NT2/D1 (cell line): Measurements from ENCODE around the gene EXOC3L2.
A peak's percentile ranks its signal among the peaks of the same experiment; 100 is the strongest.

Experiments
- DNase-seq: peaks from one replicate; pipeline ENCODE4 v3.0.0-alpha.2; 2011; ENCODE audit warnings: low read depth, low spot score
- H3K27me3 ChIP-seq: 2 replicates; pipeline ENCODE4 v1.6.0; 2011; ENCODE audit warnings: mild to moderate bottlenecking; ENCODE audit not compliant: insufficient read length, insufficient read depth
- H3K36me3 ChIP-seq: 2 replicates; pipeline ENCODE4 v1.6.1; 2011; ENCODE audit warnings: mild to moderate bottlenecking, low read length, mixed read lengths; ENCODE audit not compliant: insufficient read depth, insufficient read length
- H3K4me1 ChIP-seq: 2 replicates; pipeline ENCODE4 v1.5.1; 2011; ENCODE audit not compliant: insufficient read depth, insufficient read length
- H3K4me3 ChIP-seq: 2 replicates; pipeline ENCODE4 v1.5.1; 2011; ENCODE audit warnings: low read depth; ENCODE audit not compliant: insufficient read length
- H3K9ac ChIP-seq: 2 replicates; pipeline ENCODE4 v1.6.0; 2011; ENCODE audit warnings: low read depth; ENCODE audit not compliant: insufficient read length
- H3K9me3 ChIP-seq: 2 replicates; pipeline ENCODE4 v1.5.1; 2011; ENCODE audit warnings: mild to moderate bottlenecking, low read length; ENCODE audit not compliant: insufficient read depth
- SUZ12 ChIP-seq: IDR thresholded peaks from 2 replicates; pipeline ENCODE4 v1.6.1; 2011; ENCODE audit not compliant: insufficient read length, insufficient read depth; ENCODE audit errors: extremely low read depth
- YY1 ChIP-seq: IDR thresholded peaks from 2 replicates; pipeline ENCODE4 v1.6.1; 2011; ENCODE audit not compliant: insufficient read length, insufficient read depth
- ZNF274 ChIP-seq: IDR thresholded peaks from 2 replicates; pipeline ENCODE4 v1.6.1; 2011; ENCODE audit warnings: mild to moderate bottlenecking, low read depth, low read length

Gene EXOC3L2

GRCh38 chr19:45255611-45256157, 10.5 kb upstream of the EXOC3L2 start:
- DNase-seq: no peak
- TF ChIP-seq ZNF274 (no peak), SUZ12 (no peak), YY1 (no peak)
- Histone ChIP-seq H3K4me3 (no peak overlapping the region), H3K36me3 (peaks cover 18% of the 10 kb centered on the region), H3K9ac (no peak overlapping the region), H3K27me3 (no peaks in the 10 kb centered on the region), H3K4me1 (peaks cover 14% of the 10 kb centered on the region), H3K9me3 (no peaks in the 10 kb centered on the region; the same call in 1 of the 2 replicates)

DNA sequence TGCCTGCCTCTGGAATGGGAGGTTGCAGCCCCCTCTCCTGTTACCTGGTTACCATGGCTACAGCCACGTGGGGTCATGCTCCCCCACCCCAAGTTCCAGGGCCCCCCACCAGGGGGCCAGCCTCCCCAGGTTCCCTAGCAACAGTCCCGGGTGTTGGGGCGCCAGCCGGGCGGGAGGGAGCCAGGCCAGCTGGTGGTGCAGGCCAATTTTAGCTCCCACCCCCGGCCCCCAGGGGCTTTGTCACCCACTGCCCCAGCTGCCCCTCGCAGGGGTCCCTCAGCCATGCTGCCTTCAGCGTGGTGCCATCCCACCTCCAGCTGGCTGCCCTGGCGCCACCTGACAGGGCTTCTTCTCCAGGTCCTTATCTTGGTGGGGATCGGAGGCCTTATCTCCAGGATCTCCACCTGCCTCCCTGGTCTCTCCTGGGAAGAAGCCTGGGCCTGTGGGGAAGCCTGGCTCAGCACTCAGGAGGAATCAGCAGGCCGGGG, 8.9 kb upstream of the EXOC3L2 start:
- Histone ChIP-seq H3K4me3 (peak overlapping the region; percentile 4), H3K27me3 (peaks cover 9% of the 10 kb centered on the region), H3K9me3 (no peaks in the 10 kb centered on the region), H3K36me3 (peaks cover 18% of the 10 kb centered on the region), H3K9ac (no peak overlapping the region), H3K4me1 (peaks cover 18% of the 10 kb centered on the region)
- TF ChIP-seq ZNF274 (no peak), YY1 (no peak), SUZ12 (no peak)
- no peak for DNase-seq

DNA sequence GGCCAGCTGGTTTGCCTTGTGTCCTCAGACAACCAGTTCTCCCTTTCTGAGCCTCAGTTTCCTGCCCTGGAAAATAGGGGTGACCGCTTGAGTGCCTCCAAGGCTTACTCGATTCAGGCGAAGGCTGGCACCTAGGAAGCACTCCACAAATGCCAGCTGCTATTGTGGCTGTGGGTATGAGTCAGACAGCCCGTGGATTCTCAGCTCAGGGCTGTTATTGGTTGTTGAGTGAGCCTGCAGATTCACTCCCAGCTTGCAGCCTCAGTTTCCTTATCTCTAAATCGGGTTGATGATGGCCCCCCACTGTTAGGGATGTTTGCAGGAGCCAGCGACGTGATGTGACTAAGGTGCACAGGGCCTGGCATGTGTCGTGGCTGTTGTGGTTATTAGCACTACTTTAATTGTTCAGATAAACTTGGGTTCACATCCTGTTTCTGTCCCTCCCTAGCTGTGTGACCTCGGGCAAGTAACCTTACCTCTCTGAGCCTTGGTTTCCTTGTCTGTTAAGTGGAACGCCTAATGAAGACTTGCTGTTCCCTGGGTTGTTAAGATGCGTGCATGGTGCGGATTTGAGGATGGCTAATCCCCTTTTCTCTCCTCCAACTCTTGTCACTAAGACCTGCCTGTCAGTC, 8.3 kb upstream of the EXOC3L2 start:
- H3K4me1 ChIP-seq: peaks cover 18% of the 10 kb centered on the region
- H3K9ac ChIP-seq: no peak overlapping the region
- H3K36me3 ChIP-seq: peaks cover 13% of the 10 kb centered on the region
- TF ChIP-seq ZNF274: no peak
- TF ChIP-seq SUZ12: no peak
- no peak for TF ChIP-seq YY1
- no peak for DNase-seq
- H3K27me3 ChIP-seq: peaks cover 10% of the 10 kb centered on the region
- H3K9me3 ChIP-seq: no peaks in the 10 kb centered on the region
- no peak overlapping the region for H3K4me3 ChIP-seq

DNA sequence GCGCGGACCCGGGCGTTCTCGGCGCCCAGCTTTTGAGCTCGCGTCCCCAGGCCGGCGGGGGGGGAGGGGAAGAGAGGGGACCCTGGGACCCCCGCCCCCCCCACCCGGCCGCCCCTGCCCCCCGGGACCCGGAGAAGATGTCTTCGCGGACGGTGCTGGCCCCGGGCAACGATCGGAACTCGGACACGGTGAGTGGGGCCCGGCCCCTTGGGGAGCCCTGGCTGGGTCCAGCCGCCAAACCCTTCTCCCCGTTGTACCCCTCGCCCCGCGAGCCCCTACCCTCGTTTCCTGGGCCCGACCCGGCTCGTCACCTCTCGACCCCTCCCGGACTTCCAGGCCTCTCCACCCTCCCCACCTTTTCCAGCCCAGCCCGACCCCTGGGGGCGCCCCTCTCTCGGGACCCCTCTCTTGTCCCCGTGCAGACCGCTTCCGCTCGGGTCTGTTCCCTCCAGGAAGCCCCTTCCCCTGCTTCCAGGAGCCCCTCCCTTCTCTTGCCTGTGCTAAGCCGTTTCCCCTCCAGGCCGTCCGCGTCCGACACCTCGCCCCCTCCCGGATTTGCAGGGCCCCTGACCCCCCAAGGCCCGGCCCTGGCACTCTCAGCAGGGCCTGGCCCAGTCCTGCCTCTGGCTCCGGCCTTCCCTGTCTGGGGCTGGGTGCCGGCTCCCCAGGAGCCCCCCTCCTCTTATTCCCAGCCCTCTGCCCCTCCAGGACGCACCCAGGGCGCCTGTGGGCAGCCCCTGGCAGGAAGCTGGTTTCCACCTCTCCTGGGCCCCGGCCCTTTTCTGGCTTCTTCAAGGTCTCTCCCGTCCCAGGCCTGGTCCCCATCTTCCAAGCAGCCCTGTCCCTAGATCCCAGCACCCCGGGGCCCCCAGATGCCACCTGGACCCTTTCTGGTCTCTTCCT, 6.5 kb upstream of the EXOC3L2 start:
- TF ChIP-seq YY1 (no peak), ZNF274 (no peak), SUZ12 (no peak)
- Histone ChIP-seq H3K4me1 (peaks cover 18% of the 10 kb centered on the region), H3K36me3 (peaks cover 13% of the 10 kb centered on the region), H3K9ac (peak overlapping the region; percentile 81), H3K9me3 (no peaks in the 10 kb centered on the region), H3K4me3 (peak overlapping the region; percentile 64), H3K27me3 (peaks cover 10% of the 10 kb centered on the region)
- no peak for DNase-seq

GRCh38 chr19:45250832-45251451, 5.7 kb upstream of the EXOC3L2 start, which contains the start of gene MARK4:
MARK4 (plus strand) TSS chr19:45251271; CDS start chr19:45251589, 318 bp downstream.
- Histone ChIP-seq H3K9ac (peak within 1 kb of the TSS; percentile 81), H3K27me3 (peaks cover 10% of the 10 kb centered on the region), H3K4me1 (peaks cover 18% of the 10 kb centered on the region), H3K9me3 (no peaks in the 10 kb centered on the region), H3K4me3 (peak within 1 kb of the TSS; percentile 64), H3K36me3 (peaks cover 13% of the 10 kb centered on the region)
- no peak for TF ChIP-seq YY1
- DNase-seq: no peak

- H3K4me3 ChIP-seq: peak overlapping the region; percentile 57
- peaks cover 21% of the 10 kb centered on the region for H3K4me1 ChIP-seq
- peak overlapping the region; percentile 64 for H3K9ac ChIP-seq
- no peaks in the 10 kb centered on the region for H3K9me3 ChIP-seq
- peaks cover 13% of the 10 kb centered on the region for H3K36me3 ChIP-seq
- DNase-seq: no peak
- no peak for TF ChIP-seq YY1
- TF ChIP-seq ZNF274: no peak
- TF ChIP-seq SUZ12: no peak
- H3K27me3 ChIP-seq: peaks cover 10% of the 10 kb centered on the region
Observed at GRCh38 chr19:45250216-45250831, 5.1 kb upstream of the EXOC3L2 start.
